T-helper 2 cell treated with Interferon-gamma antibody and Interleukin-4, amounts not matched to agents 5 μg/mL and 100 μg/mL, for 36 hours (primary cell): Measurements from ENCODE around the gene WDR44.
"Not testable (repeated sequence)": the region's sequence is repeated elsewhere in the genome, so short reads cannot be mapped to it uniquely, and the experiment has no call there.

Experiments used
- DNase-seq: peaks from one replicate; pipeline ENCODE4 v3.0.0; 2021; ENCODE audit warnings: low spot score
- H3K27ac Mint-ChIP-seq: one replicate; pipeline ENCODE4 v1.8.0; 2021; ENCODE audit warnings: mild to moderate bottlenecking, mixed read lengths
- H3K27me3 Mint-ChIP-seq: one replicate; pipeline ENCODE4 v1.8.0; 2021; ENCODE audit warnings: low read depth, mixed read lengths
- H3K36me3 Mint-ChIP-seq: one replicate; pipeline ENCODE4 v1.8.0; 2021; ENCODE audit warnings: low read depth, mixed read lengths
- H3K4me1 Mint-ChIP-seq: one replicate; pipeline ENCODE4 v1.8.0; 2021; ENCODE audit warnings: low read depth, mixed read lengths
- H3K4me3 Mint-ChIP-seq: one replicate; pipeline ENCODE4 v1.8.0; 2022; ENCODE audit warnings: mild to moderate bottlenecking, moderate library complexity, mixed read lengths
- H3K9me3 Mint-ChIP-seq: one replicate; pipeline ENCODE4 v1.8.0; 2021; ENCODE audit warnings: mixed read lengths

WDR44 gene, protein sequence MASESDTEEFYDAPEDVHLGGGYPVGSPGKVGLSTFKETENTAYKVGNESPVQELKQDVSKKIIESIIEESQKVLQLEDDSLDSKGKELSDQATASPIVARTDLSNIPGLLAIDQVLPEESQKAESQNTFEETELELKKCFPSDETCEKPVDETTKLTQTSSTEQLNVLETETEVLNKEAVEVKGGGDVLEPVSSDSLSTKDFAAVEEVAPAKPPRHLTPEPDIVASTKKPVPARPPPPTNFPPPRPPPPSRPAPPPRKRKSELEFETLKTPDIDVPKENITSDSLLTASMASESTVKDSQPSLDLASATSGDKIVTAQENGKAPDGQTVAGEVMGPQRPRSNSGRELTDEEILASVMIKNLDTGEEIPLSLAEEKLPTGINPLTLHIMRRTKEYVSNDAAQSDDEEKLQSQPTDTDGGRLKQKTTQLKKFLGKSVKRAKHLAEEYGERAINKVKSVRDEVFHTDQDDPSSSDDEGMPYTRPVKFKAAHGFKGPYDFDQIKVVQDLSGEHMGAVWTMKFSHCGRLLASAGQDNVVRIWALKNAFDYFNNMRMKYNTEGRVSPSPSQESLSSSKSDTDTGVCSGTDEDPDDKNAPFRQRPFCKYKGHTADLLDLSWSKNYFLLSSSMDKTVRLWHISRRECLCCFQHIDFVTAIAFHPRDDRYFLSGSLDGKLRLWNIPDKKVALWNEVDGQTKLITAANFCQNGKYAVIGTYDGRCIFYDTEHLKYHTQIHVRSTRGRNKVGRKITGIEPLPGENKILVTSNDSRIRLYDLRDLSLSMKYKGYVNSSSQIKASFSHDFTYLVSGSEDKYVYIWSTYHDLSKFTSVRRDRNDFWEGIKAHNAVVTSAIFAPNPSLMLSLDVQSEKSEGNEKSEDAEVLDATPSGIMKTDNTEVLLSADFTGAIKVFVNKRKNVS

DNA sequence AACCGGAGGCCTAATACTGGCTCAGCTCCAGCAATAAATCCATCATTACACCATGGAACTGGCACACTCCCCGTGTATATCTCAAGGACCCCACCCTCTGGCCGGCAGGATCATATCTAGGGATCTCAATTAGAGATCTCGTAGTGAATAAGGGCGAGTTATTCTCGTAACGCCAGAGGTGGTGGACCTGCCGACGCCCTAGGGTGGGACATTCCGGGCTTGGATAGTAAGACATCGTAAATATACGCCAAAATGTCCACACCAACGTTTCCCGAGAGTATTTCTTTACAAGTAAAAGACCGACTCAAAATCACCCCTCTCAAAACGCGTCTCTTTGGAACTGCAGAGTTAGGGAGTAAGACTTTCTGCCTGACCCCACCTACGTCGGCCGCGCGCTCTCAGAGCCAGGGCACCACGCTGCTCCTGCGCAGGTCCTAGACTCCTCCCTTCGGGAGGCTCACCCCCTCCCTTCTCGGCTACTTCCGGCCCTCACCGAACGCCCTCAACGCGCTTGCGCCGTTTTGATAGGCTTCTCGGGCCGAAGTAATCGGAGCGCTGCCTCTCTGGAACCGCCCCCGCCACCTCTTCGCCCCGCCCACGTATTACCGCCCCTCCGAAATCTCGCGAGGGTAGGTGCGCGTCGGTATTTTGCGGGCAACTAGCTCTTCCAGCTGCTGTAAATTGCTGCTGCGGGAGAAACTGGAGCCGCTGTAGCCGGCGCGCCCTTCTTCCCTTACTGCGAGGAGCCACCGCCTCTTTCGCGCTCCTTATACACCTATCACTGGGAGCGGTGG, at the start of gene WDR44:
Gene WDR44, plus strand, starts transcription at position 643 of the 794 bp plus-strand sequence. CDS start 398 bp downstream, outside the sequence.
- Mint-ChIP-seq H3K9me3 (no peaks in the 10 kb centered on the region), H3K4me3 (peak within 1 kb of the TSS; percentile 97), H3K4me1 (peaks cover 29% of the 10 kb centered on the region), H3K36me3 (no peaks in the 10 kb centered on the region), H3K27me3 (no peaks in the 10 kb centered on the region), H3K27ac (peak within 1 kb of the TSS; percentile 98)
- DNase-seq: peak; percentile 90

DNA sequence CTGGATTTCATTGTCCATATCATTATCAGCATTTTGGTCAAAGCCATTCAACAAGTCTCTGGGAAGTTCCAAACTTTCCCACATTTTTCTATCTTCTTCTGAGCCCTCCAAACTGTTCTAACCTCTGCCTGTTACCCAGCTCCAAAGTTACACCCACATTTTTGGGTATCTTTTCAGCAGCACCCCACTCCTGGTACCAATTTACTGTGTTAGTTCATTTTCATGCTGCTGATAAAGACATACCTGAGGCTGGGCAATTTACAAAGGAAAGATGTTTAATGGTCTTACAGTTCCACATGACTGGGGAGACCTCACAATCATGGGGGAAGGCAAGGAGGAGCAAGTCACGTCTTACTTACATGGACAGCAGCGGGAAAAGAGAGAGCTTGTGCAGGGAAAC, 40.1 kb upstream of the WDR44 start:
- not testable (repeated sequence) for H3K36me3 Mint-ChIP-seq, H3K9me3 Mint-ChIP-seq, H3K4me1 Mint-ChIP-seq, H3K4me3 Mint-ChIP-seq, DNase-seq, H3K27ac Mint-ChIP-seq, H3K27me3 Mint-ChIP-seq

DNA sequence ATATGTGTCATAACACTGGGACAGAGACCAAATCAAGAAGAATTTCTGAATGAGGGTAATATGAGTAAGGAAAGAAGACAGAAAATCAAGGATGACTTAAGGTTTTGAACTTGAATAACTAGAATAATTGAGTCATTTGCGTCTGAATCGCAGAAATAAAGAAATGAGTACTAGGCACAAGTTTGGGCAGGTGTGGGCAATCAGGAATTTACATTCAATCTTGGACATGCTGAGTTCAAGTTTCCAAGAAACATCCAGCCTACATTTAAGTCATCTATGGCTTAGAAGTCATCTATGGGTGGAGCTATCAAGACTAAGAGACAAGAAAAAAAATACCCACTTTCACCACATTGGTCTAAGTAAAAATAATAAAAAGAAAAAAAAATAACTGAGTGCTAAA, 30.4 kb upstream of the WDR44 start:
- no peaks in the 10 kb centered on the region for H3K9me3 Mint-ChIP-seq

DNA sequence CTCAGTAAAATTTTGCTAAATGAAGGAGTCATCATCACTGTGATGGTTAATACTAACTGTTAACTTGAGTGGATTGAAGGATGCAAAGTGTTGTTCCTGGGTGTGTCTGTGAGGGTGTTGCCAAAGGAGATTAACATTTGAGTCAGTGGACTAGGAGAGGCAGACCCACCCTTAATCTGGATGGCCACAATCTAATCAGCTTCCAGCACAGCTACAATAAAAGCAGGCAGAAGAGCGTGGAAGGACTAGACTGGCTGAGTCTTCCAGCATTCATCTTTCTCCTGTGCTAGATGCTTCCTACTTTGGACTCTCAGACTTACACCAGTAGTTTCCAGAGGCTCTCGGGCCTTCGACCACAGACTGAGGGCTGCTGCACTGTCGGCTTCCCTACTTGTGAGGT, 21.3 kb upstream of the WDR44 start:
- no peaks in the 10 kb centered on the region for H3K4me1 Mint-ChIP-seq
- H3K27ac Mint-ChIP-seq: no peak overlapping the region
- no peaks in the 10 kb centered on the region for H3K36me3 Mint-ChIP-seq
- no peak overlapping the region for H3K4me3 Mint-ChIP-seq
- no peaks in the 10 kb centered on the region for H3K9me3 Mint-ChIP-seq
- H3K27me3 Mint-ChIP-seq: peaks cover 3% of the 10 kb centered on the region
- DNase-seq: no peak

More for the DNA sequence above, 30.4 kb upstream of the WDR44 start:
- H3K27me3 Mint-ChIP-seq: peaks cover 11% of the 10 kb centered on the region
- H3K4me3 Mint-ChIP-seq: no peak overlapping the region
- no peaks in the 10 kb centered on the region for H3K36me3 Mint-ChIP-seq
- no peaks in the 10 kb centered on the region for H3K4me1 Mint-ChIP-seq
- DNase-seq: no peak
- no peak overlapping the region for H3K27ac Mint-ChIP-seq

DNA sequence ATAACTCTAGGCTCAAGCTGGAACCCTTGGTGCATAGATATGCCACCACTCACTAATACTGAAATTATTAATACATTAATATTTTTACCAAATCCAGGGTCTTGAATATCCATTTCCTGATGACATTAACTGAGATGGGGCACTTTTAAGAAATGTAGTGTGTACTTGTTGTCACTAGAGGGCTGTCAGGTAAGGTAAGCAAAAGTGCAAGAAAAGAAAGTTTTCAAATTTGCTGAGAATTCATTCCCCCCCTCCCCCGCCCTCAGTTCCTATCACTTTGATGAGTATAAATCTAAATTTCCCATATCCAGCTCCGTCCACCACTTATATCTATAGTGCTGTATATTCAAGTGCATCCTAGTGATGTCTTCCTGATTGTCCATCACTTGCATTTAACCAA, 20.5 kb upstream of the WDR44 start:
- no peak for DNase-seq
- Mint-ChIP-seq H3K27me3 (no peaks in the 10 kb centered on the region), H3K27ac (no peak overlapping the region), H3K36me3 (no peaks in the 10 kb centered on the region), H3K4me3 (no peak overlapping the region), H3K4me1 (no peaks in the 10 kb centered on the region), H3K9me3 (no peaks in the 10 kb centered on the region)

DNA sequence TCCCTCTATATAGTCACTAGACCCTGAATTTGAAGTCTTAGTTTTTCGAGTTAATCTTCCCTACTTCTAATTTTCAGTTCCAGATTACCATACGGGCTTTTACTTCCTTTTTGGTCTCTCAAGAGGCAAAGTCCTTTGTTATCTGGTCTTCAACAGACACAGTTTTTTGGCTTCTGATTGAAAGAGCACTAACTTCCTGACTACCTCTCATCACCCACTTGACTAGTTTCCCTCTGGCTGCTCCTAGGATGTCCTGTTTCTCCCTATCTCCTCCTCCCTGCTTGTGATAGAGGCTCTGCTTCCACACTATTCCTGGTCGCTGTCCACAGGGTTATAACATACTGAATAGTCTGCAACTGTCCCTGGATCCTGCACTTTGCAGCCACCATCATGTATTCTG, 16.7 kb upstream of the WDR44 start:
- H3K4me3 Mint-ChIP-seq: no peak overlapping the region
- no peaks in the 10 kb centered on the region for H3K27me3 Mint-ChIP-seq
- DNase-seq: no peak
- H3K27ac Mint-ChIP-seq: no peak overlapping the region
- no peaks in the 10 kb centered on the region for H3K36me3 Mint-ChIP-seq
- no peaks in the 10 kb centered on the region for H3K4me1 Mint-ChIP-seq
- H3K9me3 Mint-ChIP-seq: no peaks in the 10 kb centered on the region

DNA sequence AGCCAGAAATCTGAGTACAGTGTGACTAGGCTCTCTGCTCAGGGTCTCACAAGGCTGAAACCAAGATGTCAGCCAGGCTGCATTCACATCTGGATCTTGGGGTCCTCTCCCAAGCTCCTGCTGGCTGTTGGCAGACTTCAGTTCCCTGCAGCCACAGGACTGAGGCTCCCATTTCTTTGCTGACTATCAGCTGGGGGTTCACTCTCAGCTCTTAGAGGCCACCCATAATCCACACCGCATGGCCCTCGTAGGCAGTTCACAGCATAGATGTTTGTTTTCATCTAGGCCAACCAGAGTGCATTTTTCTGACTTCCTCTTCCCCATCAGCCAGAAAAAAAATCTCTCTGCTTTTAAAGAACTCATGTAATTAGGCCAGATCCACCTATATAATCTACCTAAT, 8.2 kb upstream of the WDR44 start:
- Mint-ChIP-seq H3K36me3 (no peaks in the 10 kb centered on the region), H3K27me3 (no peaks in the 10 kb centered on the region), H3K27ac (no peak overlapping the region), H3K4me3 (no peak overlapping the region), H3K4me1 (no peaks in the 10 kb centered on the region), H3K9me3 (no peaks in the 10 kb centered on the region)
- no peak for DNase-seq

DNA sequence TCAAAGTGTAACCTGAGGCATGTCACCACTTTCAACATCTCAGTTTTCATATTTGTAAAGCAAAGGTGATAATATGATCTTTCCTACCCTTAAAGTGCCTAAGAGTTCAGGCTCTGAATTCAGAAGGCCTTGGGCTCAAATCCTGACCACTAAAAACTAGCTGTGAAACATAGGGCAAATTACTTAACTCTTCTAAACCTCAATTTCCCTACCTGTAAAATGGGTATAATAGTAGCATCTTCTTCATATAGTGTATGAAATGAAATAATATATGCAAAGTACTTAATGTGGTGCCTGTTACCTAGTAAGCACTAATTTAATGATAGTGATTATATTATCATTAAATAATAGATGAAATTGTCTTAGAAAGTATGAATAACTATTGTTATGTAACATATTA, 7.0 kb upstream of the WDR44 start:
- no peak for DNase-seq
- no peaks in the 10 kb centered on the region for H3K4me1 Mint-ChIP-seq
- H3K27ac Mint-ChIP-seq: no peak overlapping the region
- H3K9me3 Mint-ChIP-seq: no peaks in the 10 kb centered on the region
- no peak overlapping the region for H3K4me3 Mint-ChIP-seq
- H3K27me3 Mint-ChIP-seq: no peaks in the 10 kb centered on the region
- no peaks in the 10 kb centered on the region for H3K36me3 Mint-ChIP-seq

DNA sequence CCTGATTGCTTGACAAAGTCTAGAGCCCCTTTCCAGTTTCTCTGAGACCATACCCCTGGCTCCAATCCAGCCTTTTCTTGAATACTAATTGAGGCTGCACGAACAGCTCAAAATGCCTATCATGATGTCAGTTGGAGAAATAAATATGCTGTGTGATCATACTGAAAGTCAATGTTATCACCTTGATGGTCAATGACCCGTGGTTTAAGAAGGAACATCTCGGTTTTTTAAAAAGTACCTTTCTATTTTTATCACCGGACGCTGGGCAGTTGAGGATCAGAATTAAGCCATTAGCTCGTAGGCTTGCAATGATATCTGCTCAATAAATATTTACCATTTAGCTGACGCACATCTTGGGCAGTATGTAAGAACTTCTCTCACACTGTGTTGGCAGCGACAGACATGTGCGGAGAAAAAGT, 852 bp upstream of the WDR44 start:
- Mint-ChIP-seq H3K4me1 (peaks cover 23% of the 10 kb centered on the region), H3K4me3 (peak overlapping the region; percentile 97), H3K27ac (peak overlapping the region; percentile 98), H3K27me3 (no peaks in the 10 kb centered on the region), H3K36me3 (no peaks in the 10 kb centered on the region), H3K9me3 (no peaks in the 10 kb centered on the region)
- no peak for DNase-seq

DNA sequence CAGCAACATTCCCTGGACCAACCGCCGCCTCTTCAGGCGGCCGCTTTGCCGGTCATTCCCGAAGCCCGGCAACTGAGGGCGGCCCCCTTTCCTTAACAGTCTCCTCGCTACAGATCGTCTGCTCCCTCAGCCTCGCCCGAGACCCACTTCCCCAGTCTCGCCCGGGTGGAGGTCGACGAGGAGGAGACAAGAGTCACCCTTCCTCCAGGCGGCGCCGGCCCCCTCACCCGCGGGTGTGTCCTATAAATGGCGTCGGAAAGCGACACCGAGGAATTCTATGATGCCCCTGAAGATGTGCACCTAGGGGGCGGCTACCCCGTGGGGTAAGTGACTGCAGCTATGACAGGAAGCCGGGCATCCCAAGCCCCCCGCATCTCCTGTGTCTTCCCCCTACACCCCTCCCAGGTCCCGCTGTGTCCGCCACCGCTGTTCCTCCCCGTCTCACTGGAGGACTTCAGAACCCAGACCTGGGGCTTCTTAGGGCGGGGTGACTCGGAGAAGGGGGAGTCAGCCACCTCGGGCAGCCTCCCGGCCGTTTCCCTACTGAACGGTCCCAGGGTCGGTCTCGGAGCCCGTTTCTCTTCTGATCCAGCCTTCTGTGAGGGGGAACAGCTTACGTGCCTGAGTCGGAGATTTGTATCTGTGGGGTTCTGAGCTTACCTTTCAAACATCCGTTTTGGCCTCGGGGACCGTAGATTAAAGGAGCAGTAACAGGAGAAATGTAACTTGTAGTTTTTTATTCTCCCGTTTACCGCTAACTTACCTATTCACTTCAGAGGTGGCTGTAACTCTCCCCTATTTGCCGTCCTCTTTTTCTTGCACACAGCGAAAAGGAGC, 570 bp downstream of the WDR44 start:
- Mint-ChIP-seq H3K9me3 (no peaks in the 10 kb centered on the region), H3K4me1 (peaks cover 30% of the 10 kb centered on the region), H3K27ac (peak overlapping the region; percentile 98), H3K36me3 (no peaks in the 10 kb centered on the region), H3K27me3 (no peaks in the 10 kb centered on the region), H3K4me3 (peak overlapping the region; percentile 97)
- DNase-seq: peak; percentile 48

DNA sequence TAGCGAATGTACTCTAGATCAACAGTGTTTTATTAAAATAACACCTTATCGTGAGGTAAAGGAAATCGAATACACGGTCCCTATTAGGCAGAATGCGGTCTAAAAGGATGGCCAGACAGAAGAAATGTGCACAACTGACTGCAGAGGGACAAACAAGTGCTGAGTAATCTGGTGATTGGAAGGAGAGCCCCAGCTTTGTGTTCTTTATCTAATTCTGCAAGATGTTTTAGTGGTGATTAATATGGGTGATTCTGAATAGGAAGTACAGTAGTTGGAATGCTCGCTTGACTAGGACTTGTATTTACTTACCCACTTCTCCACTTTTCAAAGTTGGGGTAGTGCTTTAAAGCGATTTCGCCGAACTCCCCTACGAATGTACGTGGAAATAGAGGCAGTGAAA, 1.2 kb downstream of the WDR44 start:
- DNase-seq: no peak

DNA sequence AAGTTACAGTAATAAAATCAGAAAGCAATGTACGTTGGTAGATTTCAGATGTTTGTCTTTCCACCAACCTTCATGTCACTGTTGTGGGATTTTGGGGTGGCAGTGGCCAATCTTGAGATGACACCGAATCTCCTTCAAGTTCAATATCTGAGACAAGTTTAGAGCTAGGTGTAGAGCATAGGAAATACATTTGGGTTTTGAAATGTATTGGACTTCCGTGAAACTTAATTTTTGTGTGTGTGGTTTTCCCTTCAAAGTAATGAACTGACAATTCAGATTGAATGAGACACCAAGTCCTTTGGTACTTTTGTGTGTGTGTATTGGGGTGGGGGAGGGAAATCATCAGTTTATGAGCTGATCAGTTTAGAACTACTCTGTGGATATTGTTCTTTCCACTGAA, 1.8 kb downstream of the WDR44 start:
- H3K4me3 Mint-ChIP-seq: peak overlapping the region; percentile 97
- no peak for DNase-seq
- H3K9me3 Mint-ChIP-seq: no peaks in the 10 kb centered on the region
- no peaks in the 10 kb centered on the region for H3K27me3 Mint-ChIP-seq
- H3K36me3 Mint-ChIP-seq: no peaks in the 10 kb centered on the region
- peaks cover 33% of the 10 kb centered on the region for H3K4me1 Mint-ChIP-seq
- peak overlapping the region; percentile 98 for H3K27ac Mint-ChIP-seq

More for the DNA sequence above, 1.2 kb downstream of the WDR44 start:
- peaks cover 30% of the 10 kb centered on the region for H3K4me1 Mint-ChIP-seq
- peak overlapping the region; percentile 97 for H3K4me3 Mint-ChIP-seq
- peak overlapping the region; percentile 98 for H3K27ac Mint-ChIP-seq
- H3K27me3 Mint-ChIP-seq: no peaks in the 10 kb centered on the region
- no peaks in the 10 kb centered on the region for H3K36me3 Mint-ChIP-seq
- H3K9me3 Mint-ChIP-seq: no peaks in the 10 kb centered on the region

DNA sequence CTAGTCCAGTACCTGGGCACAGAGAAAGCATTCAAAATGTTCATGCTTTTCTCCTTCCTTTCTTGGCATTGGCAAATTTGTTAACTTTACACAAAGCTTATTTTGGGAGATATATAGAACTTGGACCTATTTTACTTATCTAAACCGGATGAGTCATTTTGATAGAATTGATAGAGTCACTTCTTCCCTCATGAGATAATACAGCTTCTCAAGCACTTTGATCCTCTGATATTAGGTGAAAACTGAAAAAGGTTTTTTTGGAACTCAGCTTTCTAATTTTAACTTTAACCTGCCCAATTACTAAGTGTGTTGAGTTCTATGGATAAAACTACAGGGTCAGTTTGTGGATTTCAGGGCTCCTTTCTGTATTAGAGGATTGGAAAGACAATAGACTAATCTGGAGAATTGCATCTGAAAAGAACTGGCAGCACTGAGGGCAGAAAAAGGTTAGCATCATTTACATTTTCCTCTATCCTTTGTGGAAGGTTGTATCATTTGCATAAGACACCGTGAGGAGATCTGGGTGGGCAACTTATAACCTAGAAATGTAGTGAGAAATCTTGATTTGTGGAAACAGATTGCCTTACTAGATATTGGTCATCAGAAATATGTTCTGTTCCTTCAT, 2.4 kb downstream of the WDR44 start:
- H3K27ac Mint-ChIP-seq: peak overlapping the region; percentile 98
- H3K4me1 Mint-ChIP-seq: peaks cover 36% of the 10 kb centered on the region
- no peak for DNase-seq
- H3K4me3 Mint-ChIP-seq: peak overlapping the region; percentile 97
- H3K9me3 Mint-ChIP-seq: no peaks in the 10 kb centered on the region
- H3K27me3 Mint-ChIP-seq: no peaks in the 10 kb centered on the region
- no peaks in the 10 kb centered on the region for H3K36me3 Mint-ChIP-seq
